B cell (primary cell): ENCODE results near the gene ASTN1.

ENCODE experiments used
- CTCF ChIP-seq: fragments of 200-600 bp; IDR thresholded peaks from one replicate; pipeline ENCODE4 v1.8.0; 2022; ENCODE audit warnings: antibody characterized with exemption, mild to moderate bottlenecking
- EZH2 ChIP-seq: IDR thresholded peaks from 2 replicates; pipeline ENCODE4 v1.6.1; 2012; ENCODE audit warnings: borderline replicate concordance, low read depth, mild to moderate bottlenecking, moderate library complexity, low read length; ENCODE audit not compliant: insufficient read depth, poor library complexity, severe bottlenecking

- TF ChIP-seq CTCF (no peak), EZH2 (no peak)
These were observed 26.2 kb downstream of the ASTN1 start for GRCh38 chr1:177138347-177138746.
